Aorta (tissue), 5 donors: Measurements from ENCODE around the gene GRHL1. TPM values are rescaled to one million over a fixed set of nuclear protein-coding genes. Genes with fewer than 3 reads are reported as not detected.
A peak's percentile ranks its signal among the peaks of the same experiment; 100 is the strongest.
"Not testable (repeated sequence)": the region's sequence is repeated elsewhere in the genome, so short reads cannot be mapped to it uniquely, and the experiment has no call there.

Experiments used
- ATAC-seq: fragments of 200-7000 bp; cut with Tn5 transposase; one replicate; pipeline ENCODE4 v1.9.1; 2022; ENCODE audit warnings: moderate library complexity; ENCODE audit not compliant: low FRiP score
- DNase-seq, 2 donors: peaks; one replicate each; pipeline ENCODE4 v3.0.0-alpha.2; 2020
- H3K27ac ChIP-seq, 2 donors: one replicate each; pipeline ENCODE4 v1.5.1; 2013; ENCODE audit warnings: low read length in 2 of 2, mild to moderate bottlenecking in 2 of 2, moderate library complexity in 2 of 2, control low read depth in 1 of 2, inconsistent platforms in 1 of 2, low read depth in 1 of 2
- H3K27me3 ChIP-seq, 2 donors: one replicate each; pipeline ENCODE4 v1.6.1; 2013; ENCODE audit warnings: control low read depth in 1 of 2, low read length in 1 of 2, mild to moderate bottlenecking in 1 of 2, moderate library complexity in 1 of 2; ENCODE audit not compliant: insufficient read depth in 2 of 2, control insufficient read depth in 1 of 2
- H3K36me3 ChIP-seq, 2 donors: one replicate each; pipeline ENCODE4 v1.6.1; 2013; ENCODE audit warnings: control low read depth in 1 of 2, low read length in 1 of 2, mild to moderate bottlenecking in 1 of 2; ENCODE audit not compliant: insufficient read depth in 2 of 2, control insufficient read depth in 1 of 2
- H3K4me1 ChIP-seq, 2 donors: one replicate each; pipeline ENCODE4 v1.6.1; 2013; ENCODE audit warnings: low read length in 2 of 2, control low read depth in 1 of 2, mild to moderate bottlenecking in 1 of 2, moderate library complexity in 1 of 2; ENCODE audit not compliant: insufficient read depth in 2 of 2, control insufficient read depth in 1 of 2
- H3K4me3 ChIP-seq, 2 donors: one replicate each; pipeline ENCODE4 v1.5.1; 2013; ENCODE audit warnings: low read length in 2 of 2, control low read depth in 1 of 2, mild to moderate bottlenecking in 1 of 2
- H3K9me3 ChIP-seq: one replicate; pipeline ENCODE4 v1.6.1; 2013; ENCODE audit warnings: mild to moderate bottlenecking, low read length; ENCODE audit not compliant: control insufficient read depth
- WGBS, 2 donors: extraction: QIAGEN DNeasy Blood & Tissue Kit; methylation state at CpG; one replicate each; pipeline ENCODE4 v1.1.7; 2013; 5-methylcytosine and 5-hydroxymethylcytosine counted together
- intact Hi-C, 2 donors: fragments of 100-400 bp; cut with DNase I; formaldehyde crosslinking; loops; one replicate each; pipeline versions ENCODE4 v1.14.2 to v1.15.0; 2022
- polyA plus RNA-seq, 2 donors: library from polyadenylated mRNA; stranded (reverse); fragments of 200-250 nt; gene quantifications; one replicate each; pipeline ENCODE4 v1.2.3, GENCODE V29; 2013
- total RNA-seq, 2 donors: library from RNA; stranded (reverse); fragmentation: NEBNext Ultra II Directional; extraction: Animal tissue kit (Norgen Biotek cat#: 25700); gene quantifications; one replicate each; pipeline ENCODE4 v1.2.1, GENCODE V29; 2021
- donor health status: healthy with polysubstance abuse.
- donor health status: Bipolar disorder and iron deficiency.
- donor health status: DM: no; HTN: no; CAD: no.
- donor health status: DM: no; HTN: no; CAD: no.
- donor health status: DM: yes; HTN: yes; CAD: no.

The GRHL1 gene
- total and polyA plus RNA-seq, 4 donors = 0.15 to 2.5 (median 0.90) TPM

GRCh38 chr2:10022966-10023662 is 71.6 kb downstream of the GRHL1 start:
- Histone ChIP-seq H3K27ac (no peak overlapping the region), H3K9me3 (no peaks in the 10 kb centered on the region), H3K36me3 (no peaks in the 10 kb centered on the region), H3K27me3 (no peaks in the 10 kb centered on the region), H3K4me1 (no peaks in the 10 kb centered on the region), H3K4me3 (no peak overlapping the region)
- no peak for ATAC-seq
- intact Hi-C loops = no loop called here
- 86 to 87% methylated on average over 10 of the region's 10 CpGs for WGBS, 2 donors
- DNase-seq = peak; percentile 24 to 31

GRCh38 chr2:10026940-10027569 is 75.6 kb downstream of the GRHL1 start:
- Histone ChIP-seq H3K9me3 (no peaks in the 10 kb centered on the region), H3K27ac (no peak overlapping the region), H3K4me1 (no peaks in the 10 kb centered on the region), H3K27me3 (no peaks in the 10 kb centered on the region), H3K36me3 (no peaks in the 10 kb centered on the region), H3K4me3 (no peak overlapping the region)
- WGBS, 2 donors = 74 to 82% methylated on average over 8 of the region's 8 CpGs
- no peak for DNase-seq
- intact Hi-C loops = no loop called here
- ATAC-seq = no peak

GRCh38 chr2:10027660-10028330 is 76.3 kb downstream of the GRHL1 start:
- H3K27ac ChIP-seq = no peak overlapping the region
- no peaks in the 10 kb centered on the region for H3K9me3 ChIP-seq
- WGBS, 2 donors = 86 to 89% methylated on average over 16 of the region's 16 CpGs
- no peaks in the 10 kb centered on the region for H3K27me3 ChIP-seq
- ATAC-seq (peak; percentile 29), DNase-seq (no peak)
- no peak overlapping the region for H3K4me3 ChIP-seq
- intact Hi-C loops = no loop called here
- no peaks in the 10 kb centered on the region for H3K36me3 ChIP-seq
- H3K4me1 ChIP-seq = no peaks in the 10 kb centered on the region

GRCh38 chr2:10028407-10028987 is 77.0 kb downstream of the GRHL1 start:
- H3K4me3 ChIP-seq = no peak overlapping the region
- H3K27ac ChIP-seq = no peak overlapping the region
- intact Hi-C loops = no loop called here
- H3K36me3 ChIP-seq = no peaks in the 10 kb centered on the region
- no peak for DNase-seq
- ATAC-seq = no peak
- H3K4me1 ChIP-seq = no peaks in the 10 kb centered on the region
- H3K9me3 ChIP-seq = no peaks in the 10 kb centered on the region
- no peaks in the 10 kb centered on the region for H3K27me3 ChIP-seq
- 93 to 95% methylated on average over 16 of the region's 16 CpGs for WGBS, 2 donors

- 82 to 86% methylated on average over 24 to 26 of the region's 26 CpGs for WGBS, 2 donors
- no peaks in the 10 kb centered on the region for H3K4me1 ChIP-seq
- no peak overlapping the region for H3K4me3 ChIP-seq
- no peaks in the 10 kb centered on the region for H3K9me3 ChIP-seq
- no peaks in the 10 kb centered on the region for H3K27me3 ChIP-seq
- peak; percentile 65 for ATAC-seq
- intact Hi-C loops = no loop called here
- no peaks in the 10 kb centered on the region for H3K36me3 ChIP-seq
- peak; percentile 76 to 82 for DNase-seq
- no peak overlapping the region for H3K27ac ChIP-seq
Measured at GRCh38 chr2:10028988-10029874, 77.7 kb downstream of the GRHL1 start.

- WGBS, 2 donors = 83 to 85% methylated on average over 7 of the region's 7 CpGs
- ATAC-seq = no peak
Measured at GRCh38 chr2:10029875-10030223, 78.4 kb downstream of the GRHL1 start.

GRCh38 chr2:10030311-10030736 is 78.8 kb downstream of the GRHL1 start:
- no peaks in the 10 kb centered on the region for H3K4me1 ChIP-seq
- H3K4me3 ChIP-seq = no peak overlapping the region
- DNase-seq (peak; percentile 31 to 39), ATAC-seq (no peak)
- H3K36me3 ChIP-seq = no peaks in the 10 kb centered on the region
- no peaks in the 10 kb centered on the region for H3K9me3 ChIP-seq
- WGBS, 2 donors = 64 to 70% methylated on average over 9 of the region's 9 CpGs
- H3K27ac ChIP-seq = no peak overlapping the region
- no peaks in the 10 kb centered on the region for H3K27me3 ChIP-seq
- intact Hi-C loops = no loop called here

More at GRCh38 chr2:10029875-10030223, 78.4 kb downstream of the GRHL1 start:
- Histone ChIP-seq H3K9me3 (no peaks in the 10 kb centered on the region), H3K4me3 (no peak overlapping the region), H3K4me1 (no peaks in the 10 kb centered on the region), H3K27me3 (no peaks in the 10 kb centered on the region), H3K36me3 (no peaks in the 10 kb centered on the region), H3K27ac (no peak overlapping the region)
- intact Hi-C loops = no loop called here
- peak in 1 of 2 donors; percentile 15 for DNase-seq

GRCh38 chr2:10030798-10031197 is 79.3 kb downstream of the GRHL1 start:
- H3K27me3 ChIP-seq, H3K4me3 ChIP-seq, intact Hi-C loops, ATAC-seq, H3K36me3 ChIP-seq, H3K4me1 ChIP-seq, H3K9me3 ChIP-seq, H3K27ac ChIP-seq: not testable (repeated sequence)
- WGBS, 2 donors = 95% methylated on average over 8 of the region's 8 CpGs
- DNase-seq = peak in 1 of 2 donors; percentile 9
